Psoas muscle (tissue), 8 donors: ENCODE measurements around the gene ACSL1. TPM values are rescaled to one million over a fixed set of nuclear protein-coding genes. Genes with fewer than 3 reads are reported as not detected.

Source experiments
- ATAC-seq, 4 donors: fragments of 200-7000 bp; cut with Tn5 transposase; one replicate each; pipeline ENCODE4 v1.9.1; 2020; ENCODE audit warnings: moderate library complexity in 3 of 4, mild to moderate bottlenecking in 2 of 4
- DNase-seq, 2 donors: peaks; one replicate each; pipeline ENCODE4 v3.0.0-alpha.2; 2020
- H3K27ac ChIP-seq: fragments of 200-600 bp; one replicate; pipeline ENCODE4 v1.8.0; 2022
- H3K27me3 ChIP-seq, 3 donors: fragments of 200-600 bp in 1 of 3; one replicate each; pipeline versions ENCODE4 v1.6.1 to v1.8.0; 2013 to 2022; ENCODE audit warnings: low read length in 2 of 3, mild to moderate bottlenecking in 2 of 3, moderate library complexity in 1 of 3; ENCODE audit not compliant: insufficient read depth in 3 of 3
- H3K36me3 ChIP-seq, 2 donors: fragments of 200-600 bp in 1 of 2; one replicate each; pipeline versions ENCODE4 v1.6.1 to v1.8.0; 2013 to 2022; ENCODE audit warnings: low read depth in 1 of 2, mild to moderate bottlenecking in 1 of 2, moderate library complexity in 1 of 2; ENCODE audit not compliant: insufficient read depth in 1 of 2
- H3K4me1 ChIP-seq: fragments of 200-600 bp; one replicate; pipeline ENCODE4 v1.8.0; 2022
- H3K4me3 ChIP-seq: fragments of 200-600 bp; one replicate; pipeline ENCODE4 v1.8.0; 2022; ENCODE audit warnings: mild to moderate bottlenecking
- H3K9me3 ChIP-seq: fragments of 200-600 bp; one replicate; pipeline ENCODE4 v1.8.0; 2022
- WGBS, 3 donors: extraction: QIAGEN DNeasy Blood & Tissue Kit; methylation state at CpG; one replicate each; pipeline versions ENCODE4 v1.1.6 to v1.1.7; 2013; 5-methylcytosine and 5-hydroxymethylcytosine counted together
- intact Hi-C, 2 donors: fragments of 100-400 bp; cut with DNase I; formaldehyde crosslinking; loops; one replicate each; pipeline versions ENCODE4 v1.11.0 to v1.14.2; 2022
- polyA plus RNA-seq, 3 donors: library from polyadenylated mRNA; stranded (reverse); fragments of 200-250 nt; gene quantifications; one replicate each; pipeline ENCODE4 v1.2.3, GENCODE V29; 2013
- total RNA-seq, 4 donors: library from RNA; stranded (reverse); fragmentation: NEBNext Ultra II Directional in 2 of 4; extraction: Animal tissue kit (Norgen Biotek cat#: 25700) in 2 of 4; gene quantifications; one replicate each; pipeline versions ENCODE4 v1.2.1 to v1.2.4, GENCODE V29; 2021 to 2023
- TF ChIP-seq, protein P1 (sequence below): fragments of 200-600 bp; IDR thresholded peaks from one replicate; pipeline ENCODE4 v1.8.0; 2022; ENCODE audit warnings: antibody characterized with exemption
- donor health status: healthy with polysubstance abuse.
- donor health status: DM: no; HTN: no; CAD: no; lungs with moderate emphysema.
- donor health status: Bipolar disorder and iron deficiency.
- donor health status: healthy.
- donor health status: DM: yes; HTN: yes; CAD: no.
- donor health status: DM: no; HTN: no; CAD: no.
- donor health status: DM: no; HTN: no; CAD: no.
- donor health status: DM: yes; HTN: yes; CAD: no.

ACSL1 gene
- total and polyA plus RNA-seq, 7 donors: 257 to 1,392 (median 781) TPM

- peaks cover 40% of the 10 kb centered on the region for H3K4me1 ChIP-seq
- no peaks in the 10 kb centered on the region for H3K36me3 ChIP-seq
- peak; percentile 17 to 43 (median 32) for ATAC-seq
- H3K9me3 ChIP-seq: no peaks in the 10 kb centered on the region
- TF ChIP-seq, protein P1, sequence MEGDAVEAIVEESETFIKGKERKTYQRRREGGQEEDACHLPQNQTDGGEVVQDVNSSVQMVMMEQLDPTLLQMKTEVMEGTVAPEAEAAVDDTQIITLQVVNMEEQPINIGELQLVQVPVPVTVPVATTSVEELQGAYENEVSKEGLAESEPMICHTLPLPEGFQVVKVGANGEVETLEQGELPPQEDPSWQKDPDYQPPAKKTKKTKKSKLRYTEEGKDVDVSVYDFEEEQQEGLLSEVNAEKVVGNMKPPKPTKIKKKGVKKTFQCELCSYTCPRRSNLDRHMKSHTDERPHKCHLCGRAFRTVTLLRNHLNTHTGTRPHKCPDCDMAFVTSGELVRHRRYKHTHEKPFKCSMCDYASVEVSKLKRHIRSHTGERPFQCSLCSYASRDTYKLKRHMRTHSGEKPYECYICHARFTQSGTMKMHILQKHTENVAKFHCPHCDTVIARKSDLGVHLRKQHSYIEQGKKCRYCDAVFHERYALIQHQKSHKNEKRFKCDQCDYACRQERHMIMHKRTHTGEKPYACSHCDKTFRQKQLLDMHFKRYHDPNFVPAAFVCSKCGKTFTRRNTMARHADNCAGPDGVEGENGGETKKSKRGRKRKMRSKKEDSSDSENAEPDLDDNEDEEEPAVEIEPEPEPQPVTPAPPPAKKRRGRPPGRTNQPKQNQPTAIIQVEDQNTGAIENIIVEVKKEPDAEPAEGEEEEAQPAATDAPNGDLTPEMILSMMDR: no peak
- DNase-seq: peak; percentile 56 to 72
- intact Hi-C loops: loop anchor here (5.0 to 10.0 kb wide), 4 partner anchors 67 to 351 kb away; partner anchors contain the start of genes CASP3 (in 2 of the 2), PRIMPOL (in 2 of the 2) and IRF2 (in 1 of the 2)
- no peaks in the 10 kb centered on the region for H3K27me3 ChIP-seq
- peak overlapping the region; percentile 82 for H3K4me3 ChIP-seq
- H3K27ac ChIP-seq: peak overlapping the region; percentile 92
- WGBS, 3 donors: 1 to 3% (median 1%) methylated on average over 52 to 92 of the region's 92 CpGs
Measured at GRCh38 chr4:184825141-184825895, 450 bp downstream of the ACSL1 start.

- 9 to 24% (median 19%) methylated on average over 6 of the region's 6 CpGs for WGBS, 3 donors
- peak overlapping the region; percentile 92 for H3K27ac ChIP-seq
- H3K4me3 ChIP-seq: peak overlapping the region; percentile 82
- intact Hi-C loops: loop anchor here (5.0 to 10.0 kb wide), 5 partner anchors 42 to 350 kb away; partner anchors contain the start of genes CASP3 (in 2 of the 2), PRIMPOL (in 2 of the 2) and IRF2 (in 1 of the 2)
- H3K36me3 ChIP-seq: no peaks in the 10 kb centered on the region
- TF ChIP-seq, protein P1: no peak
- H3K9me3 ChIP-seq: no peaks in the 10 kb centered on the region
- no peak for ATAC-seq
- H3K27me3 ChIP-seq: no peaks in the 10 kb centered on the region
- peaks cover 45% of the 10 kb centered on the region for H3K4me1 ChIP-seq
- no peak for DNase-seq
Measured at GRCh38 chr4:184824776-184825084, 1.0 kb downstream of the ACSL1 start.

- ATAC-seq (peak in 1 of 4 donors; percentile 23), DNase-seq (no peak)
- H3K4me1 ChIP-seq: peaks cover 49% of the 10 kb centered on the region
- H3K9me3 ChIP-seq: no peaks in the 10 kb centered on the region
- H3K4me3 ChIP-seq: peak overlapping the region; percentile 82
- intact Hi-C loops: loop anchor here in 1 of 2 donors (5.0 to 10.0 kb wide), 3 partner anchors 42 to 349 kb away; partner anchors contain the start of genes CASP3, IRF2 and PRIMPOL
- H3K27ac ChIP-seq: peak overlapping the region; percentile 92
- no peaks in the 10 kb centered on the region for H3K27me3 ChIP-seq
- no peaks in the 10 kb centered on the region for H3K36me3 ChIP-seq
- TF ChIP-seq, protein P1: no peak
- 38 to 61% (median 40%) methylated on average over 13 of the region's 13 CpGs for WGBS, 3 donors
Measured at GRCh38 chr4:184824081-184824775, 1.5 kb downstream of the ACSL1 start.

- Histone ChIP-seq H3K4me1 (peaks cover 61% of the 10 kb centered on the region), H3K27me3 (no peaks in the 10 kb centered on the region), H3K9me3 (no peaks in the 10 kb centered on the region), H3K36me3 (no peaks in the 10 kb centered on the region), H3K27ac (peak overlapping the region; percentile 92), H3K4me3 (peak overlapping the region; percentile 82)
- TF ChIP-seq, protein P1: no peak
- WGBS, 3 donors: 25 to 69% (median 44%) methylated on average over 2 of the region's 2 CpGs
- ATAC-seq: no peak
- intact Hi-C loops: loop anchor here in 1 of 2 donors (5.0 to 10.0 kb wide), 3 partner anchors 41 to 348 kb away; partner anchors contain the start of genes CASP3, IRF2 and PRIMPOL
- no peak for DNase-seq
Measured at GRCh38 chr4:184823014-184823413, 2.8 kb downstream of the ACSL1 start.
